TTC549 (cell line): Measurements from ENCODE around the gene POU2F1.
A peak's percentile ranks its signal among the peaks of the same experiment; 100 is the strongest.
"Not testable (repeated sequence)": the region's sequence is repeated elsewhere in the genome, so short reads cannot be mapped to it uniquely, and the experiment has no call there.

Experiments used
- FAIRE-seq: peaks from 2 replicates; lab custom pipeline; 2012; peaks lifted over from hg19 to GRCh38; lab: Jason Lieb, UNC

The POU2F1 gene

GRCh38 chr1:167231873-167232450, 11.3 kb downstream of the POU2F1 start:
- FAIRE-seq = peak; percentile 11

- FAIRE-seq = no peak
These were observed 12.1 kb downstream of the POU2F1 start for GRCh38 chr1:167232801-167233200.

DNA sequence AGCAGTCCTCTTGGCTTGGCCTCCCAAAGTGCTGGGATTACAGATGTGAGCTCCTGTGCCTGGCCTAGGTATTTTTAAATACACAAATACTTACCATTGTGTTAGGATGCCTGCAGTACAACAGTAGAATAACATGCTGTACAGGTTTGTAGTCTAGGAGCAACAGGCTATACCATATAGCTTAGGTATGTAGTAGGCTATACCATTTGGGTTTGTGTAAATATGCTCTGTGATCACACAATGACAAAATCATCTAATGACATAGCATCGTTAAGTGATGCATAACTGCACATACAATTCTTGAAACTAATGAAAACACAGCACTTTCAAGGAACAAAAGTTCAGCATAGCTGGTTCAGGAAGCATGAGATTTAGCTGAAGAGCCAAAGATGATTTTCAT, 12.7 kb downstream of the POU2F1 start:
- no peak for FAIRE-seq

- no peak for FAIRE-seq
These were observed 16.3 kb downstream of the POU2F1 start for GRCh38 chr1:167237000-167237399.

GRCh38 chr1:167238713-167239112, 18.0 kb downstream of the POU2F1 start:
- FAIRE-seq = no peak

GRCh38 chr1:167239257-167239656, 18.6 kb downstream of the POU2F1 start:
- no peak for FAIRE-seq

DNA sequence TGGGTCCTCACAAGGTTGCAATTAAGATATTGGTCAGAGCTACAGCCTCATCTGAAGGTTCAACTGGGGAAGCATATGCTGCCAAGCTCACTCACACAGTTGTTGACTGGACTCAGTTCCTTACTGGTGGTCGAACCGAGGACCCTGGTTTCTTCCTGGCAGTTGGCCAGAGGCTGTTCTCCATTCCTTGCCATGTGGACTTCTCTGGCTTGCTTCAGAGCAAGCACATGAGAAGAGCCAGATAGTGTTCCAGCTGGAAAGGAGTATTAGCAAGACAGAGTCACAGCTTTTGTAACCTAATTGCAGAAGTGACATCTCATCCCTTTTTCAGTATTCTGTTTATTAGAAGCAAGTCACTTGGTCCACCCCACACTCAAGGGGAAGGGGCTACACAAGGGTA, 23.6 kb downstream of the POU2F1 start:
- no peak for FAIRE-seq

DNA sequence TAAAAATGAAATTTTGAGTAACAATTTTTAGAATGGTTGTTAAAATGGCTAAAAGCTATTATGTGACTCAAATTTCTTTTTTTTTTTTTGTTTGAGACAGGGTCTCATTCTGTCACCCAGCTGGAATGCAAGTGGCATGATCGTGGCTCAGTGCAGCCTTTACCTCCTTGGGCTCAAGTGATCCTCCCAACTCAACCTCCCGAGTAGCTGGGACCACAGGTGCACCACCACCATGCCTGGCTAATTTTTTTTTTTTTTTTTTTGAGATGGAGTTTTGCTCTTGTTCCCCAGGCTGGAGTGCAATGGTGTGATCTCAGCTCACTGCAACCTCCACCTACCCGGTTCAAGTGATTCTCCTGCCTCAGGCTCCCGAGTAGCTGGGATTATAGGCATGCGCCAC, 24.5 kb downstream of the POU2F1 start:
- FAIRE-seq = not testable (repeated sequence)

GRCh38 chr1:167246971-167247370, 26.3 kb downstream of the POU2F1 start:
- FAIRE-seq = no peak

DNA sequence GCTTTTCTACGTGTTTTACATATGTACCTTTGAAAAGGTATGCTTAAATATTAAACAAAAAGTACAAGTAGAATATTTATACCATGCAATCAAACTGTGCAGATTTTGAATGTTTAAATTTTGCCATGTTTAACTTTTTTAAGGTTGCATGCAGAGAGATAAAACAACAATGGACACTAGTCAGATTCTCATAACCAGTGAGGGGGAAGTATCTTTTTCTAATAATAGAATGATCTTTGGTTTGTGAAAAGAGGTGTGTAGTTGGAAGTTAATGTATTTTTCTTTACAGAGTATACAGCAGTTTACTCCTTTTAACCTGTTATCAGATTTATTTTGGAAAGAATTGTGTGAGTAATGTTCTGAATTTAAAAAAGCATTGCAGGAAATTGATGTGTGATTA, 27.1 kb downstream of the POU2F1 start:
- FAIRE-seq = no peak

DNA sequence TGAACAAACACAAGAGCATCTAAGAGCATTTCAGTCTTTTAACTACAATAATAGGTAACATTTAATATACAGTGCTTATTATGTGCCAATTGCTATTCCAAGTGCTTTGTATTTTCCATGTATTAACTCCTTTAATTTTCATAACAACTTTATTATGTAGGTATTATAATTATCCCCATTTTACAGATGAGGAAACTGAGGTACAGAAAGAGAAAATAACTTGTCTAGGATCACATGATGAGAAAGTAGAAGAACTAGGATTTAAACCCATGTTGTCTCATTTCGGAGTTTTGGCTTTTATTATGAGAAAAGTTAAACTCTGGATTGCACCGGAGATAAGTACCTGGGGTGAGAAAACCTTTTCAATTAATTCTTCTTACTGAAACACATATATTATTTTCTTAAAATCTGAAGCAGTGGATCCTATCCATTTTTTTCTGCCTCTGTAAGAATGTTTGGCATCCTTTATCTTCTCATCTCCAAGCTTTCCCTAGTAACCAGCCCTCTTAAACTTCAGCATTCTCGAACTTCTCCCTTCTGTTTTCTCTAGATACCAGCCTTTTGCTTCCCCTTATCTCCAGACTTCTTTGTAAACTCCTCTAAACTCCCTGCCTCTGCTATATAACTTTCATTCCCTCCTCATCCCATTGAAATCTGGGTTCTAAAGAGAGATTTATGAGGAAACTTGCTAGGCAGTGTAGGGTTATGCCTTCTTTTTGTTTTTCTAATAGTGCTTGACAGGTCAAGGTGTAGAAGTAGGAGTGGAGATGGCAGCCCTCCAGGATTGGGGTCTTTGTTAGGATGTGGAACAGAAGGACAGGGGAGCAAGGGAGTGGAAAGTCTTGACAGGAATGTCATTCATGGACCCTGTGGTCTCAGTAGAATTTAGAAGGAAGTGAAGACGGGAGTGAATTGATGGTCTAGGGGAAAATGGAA, 28.3 kb downstream of the POU2F1 start:
- FAIRE-seq = no peak

GRCh38 chr1:167249702-167250101, 29.0 kb downstream of the POU2F1 start:
- FAIRE-seq = no peak

DNA sequence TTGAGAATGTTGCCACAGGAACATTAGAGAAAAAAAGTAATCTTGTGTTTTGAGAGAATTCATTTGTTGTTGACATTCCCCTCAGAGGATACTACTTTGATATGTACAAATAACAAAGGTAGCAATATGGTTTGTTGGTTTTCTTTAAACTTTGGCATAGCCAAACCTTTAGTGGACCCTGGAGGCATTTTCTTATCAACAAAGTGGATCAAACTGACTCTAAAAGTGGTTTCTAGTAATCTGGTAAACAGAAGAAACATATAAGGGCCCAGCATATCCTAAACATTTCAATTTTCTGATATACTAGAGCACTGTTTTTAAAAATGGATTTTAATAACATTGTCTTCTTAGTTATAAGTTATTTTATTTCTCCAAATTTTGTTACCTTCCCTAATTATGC, 29.8 kb downstream of the POU2F1 start:
- FAIRE-seq = peak; percentile 53

GRCh38 chr1:167251472-167251871, 30.8 kb downstream of the POU2F1 start:
- FAIRE-seq = no peak

- FAIRE-seq = no peak
These were observed 32.3 kb downstream of the POU2F1 start for GRCh38 chr1:167252986-167253385.

GRCh38 chr1:167258858-167259257, 38.2 kb downstream of the POU2F1 start:
- no peak for FAIRE-seq

GRCh38 chr1:167262836-167263235, 42.1 kb downstream of the POU2F1 start:
- no peak for FAIRE-seq

GRCh38 chr1:167263344-167263743, 42.7 kb downstream of the POU2F1 start:
- no peak for FAIRE-seq

DNA sequence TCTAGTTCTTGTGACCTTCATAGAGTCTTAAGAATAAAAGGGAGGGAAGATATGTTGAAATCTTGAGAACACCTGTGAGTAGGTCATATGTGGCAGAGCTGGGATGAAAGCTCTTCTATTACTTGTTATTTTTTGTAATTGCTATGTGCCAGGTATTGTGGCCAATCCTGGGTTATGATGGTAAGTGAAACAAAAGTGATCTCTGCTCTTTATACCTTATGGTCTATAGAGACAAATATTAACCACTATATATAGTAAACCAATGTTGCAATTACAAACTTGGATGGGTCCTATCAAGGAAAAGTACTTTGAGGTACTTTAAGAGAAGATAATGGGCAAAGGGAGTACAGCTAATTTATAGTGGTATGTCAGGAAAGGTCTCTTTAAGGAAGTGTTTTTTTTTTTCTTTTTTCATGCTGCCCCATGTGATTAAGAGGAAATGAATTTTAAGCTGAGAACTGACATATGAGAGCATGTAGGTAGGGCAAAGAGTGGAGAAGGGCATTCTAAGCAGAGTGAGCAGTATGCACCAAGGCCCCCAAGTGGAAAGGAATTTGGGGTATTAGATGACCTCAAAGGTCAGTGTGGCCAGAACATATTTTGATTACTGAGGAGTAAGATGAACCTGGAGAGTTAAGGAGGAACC, 43.3 kb downstream of the POU2F1 start:
- no peak for FAIRE-seq

GRCh38 chr1:167266965-167267364, 46.3 kb downstream of the POU2F1 start:
- no peak for FAIRE-seq

GRCh38 chr1:167268347-167268787, 47.7 kb downstream of the POU2F1 start:
- FAIRE-seq = no peak

DNA sequence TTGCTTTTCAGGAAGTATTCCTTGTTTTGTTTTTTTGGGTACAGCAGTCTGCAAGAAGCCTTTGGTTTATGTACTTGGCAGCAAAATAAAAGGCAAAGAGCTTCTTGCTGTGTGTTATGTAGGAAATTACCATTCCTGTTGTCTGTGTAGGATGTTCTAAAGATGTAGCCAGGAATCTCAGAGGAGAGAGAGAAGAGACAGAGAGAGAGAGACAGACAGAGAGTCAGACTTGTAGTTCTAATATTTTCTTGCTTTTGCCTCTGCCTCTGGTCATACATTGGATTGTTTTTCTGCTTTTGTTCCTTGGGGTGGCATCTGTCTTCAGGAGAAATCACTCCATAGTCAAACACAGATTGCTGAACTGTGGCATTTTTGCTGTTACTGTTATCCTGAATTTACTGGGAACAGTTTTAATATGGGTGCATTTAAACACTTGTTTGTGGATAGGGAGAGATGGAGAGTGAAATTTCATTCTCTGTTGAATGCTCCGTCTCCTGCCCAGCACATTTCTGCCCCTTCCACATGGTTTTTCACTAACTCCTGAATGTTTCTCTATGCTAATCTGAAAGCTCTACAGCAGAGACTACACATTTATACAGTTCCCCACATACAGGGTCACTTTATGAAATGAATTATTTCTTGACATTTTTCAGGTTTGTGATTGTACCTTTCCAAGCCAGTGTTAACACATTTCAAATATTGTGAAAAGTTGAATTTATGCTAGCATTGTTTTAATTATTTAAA, 49.8 kb downstream of the POU2F1 start:
- no peak for FAIRE-seq
